GM12864 (cell line): Measurements from ENCODE around the gene MINDY4.

Experiments used
- DNase-seq: peaks from one replicate; pipeline ENCODE4 v3.0.0-alpha.2; 2011; ENCODE audit warnings: low read depth
- H3K4me3 ChIP-seq: 2 replicates; pipeline ENCODE4 v1.5.1; 2011; ENCODE audit warnings: mild to moderate bottlenecking, low read depth, low read length, control low read depth
- CTCF ChIP-seq: IDR thresholded peaks from 2 replicates; pipeline ENCODE4 v1.5.1; 2011; ENCODE audit warnings: low read depth, mild to moderate bottlenecking, moderate library complexity, low read length, control low read depth, inconsistent platforms; ENCODE audit errors: missing control alignments

The MINDY4 gene

GRCh38 chr7:30846378-30846777, 75.2 kb downstream of the MINDY4 start:
- no peak overlapping the region for H3K4me3 ChIP-seq
- DNase-seq: no peak
- TF ChIP-seq CTCF: no peak

- no peak for DNase-seq
- TF ChIP-seq CTCF: no peak
Observed at GRCh38 chr7:30848121-30848855, 77.1 kb downstream of the MINDY4 start.

GRCh38 chr7:30849565-30849964, 78.3 kb downstream of the MINDY4 start:
- no peak overlapping the region for H3K4me3 ChIP-seq
- TF ChIP-seq CTCF: no peak

More at GRCh38 chr7:30848121-30848855, 77.1 kb downstream of the MINDY4 start:
- no peak overlapping the region for H3K4me3 ChIP-seq

GRCh38 chr7:30850426-30850825, 79.2 kb downstream of the MINDY4 start:
- DNase-seq: no peak
- no peak for TF ChIP-seq CTCF
- no peak overlapping the region for H3K4me3 ChIP-seq

More at GRCh38 chr7:30849565-30849964, 78.3 kb downstream of the MINDY4 start:
- DNase-seq: no peak

- no peak for TF ChIP-seq CTCF
- H3K4me3 ChIP-seq: no peak overlapping the region
- no peak for DNase-seq
Observed at GRCh38 chr7:30851651-30852307, 80.6 kb downstream of the MINDY4 start.

GRCh38 chr7:30852308-30852684, 81.1 kb downstream of the MINDY4 start:
- H3K4me3 ChIP-seq: no peak overlapping the region
- TF ChIP-seq CTCF: no peak
- DNase-seq: no peak
